Measurements from ENCODE around the gene CYP19A1. TPM values are rescaled to one million over a fixed set of nuclear protein-coding genes. Genes with fewer than 3 reads are reported as not detected.

CYP19A1 gene
- total RNA-seq, 1 donor from 2014 or later = 0.35 TPM

DNA sequence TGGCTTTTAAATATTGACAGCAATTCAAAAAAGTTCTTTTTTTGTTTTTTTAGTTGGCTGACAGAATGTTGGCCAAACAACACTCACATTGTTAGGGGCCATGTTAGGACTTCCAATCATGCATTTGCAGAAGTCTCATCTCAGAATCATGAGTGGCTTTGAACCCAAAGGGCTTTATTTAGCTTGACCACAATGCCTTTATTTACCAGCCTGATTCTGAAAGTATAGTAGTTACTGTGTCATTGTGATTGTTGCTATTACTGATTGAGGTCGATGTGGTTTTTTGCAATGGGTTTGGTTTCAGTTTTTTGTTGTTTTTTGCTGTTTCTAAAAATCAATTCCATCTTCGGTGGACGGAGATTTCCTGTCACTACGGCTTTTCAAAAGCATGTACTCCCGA is 10.3 kb upstream of the CYP19A1 start:
- Mint-ChIP-seq H3K27ac (no peak overlapping the region), H3K27me3 (peaks cover 21% of the 10 kb centered on the region), H3K4me1 (peaks cover 2% of the 10 kb centered on the region), H3K4me3 (no peak overlapping the region), H3K36me3 (ENCODE audit: low read depth) (no peaks in the 10 kb centered on the region), H3K9me3 (no peaks in the 10 kb centered on the region)
- intact Hi-C loops (cut with micrococcal nuclease) = no loop called here
- no peak for DNase-seq

DNA sequence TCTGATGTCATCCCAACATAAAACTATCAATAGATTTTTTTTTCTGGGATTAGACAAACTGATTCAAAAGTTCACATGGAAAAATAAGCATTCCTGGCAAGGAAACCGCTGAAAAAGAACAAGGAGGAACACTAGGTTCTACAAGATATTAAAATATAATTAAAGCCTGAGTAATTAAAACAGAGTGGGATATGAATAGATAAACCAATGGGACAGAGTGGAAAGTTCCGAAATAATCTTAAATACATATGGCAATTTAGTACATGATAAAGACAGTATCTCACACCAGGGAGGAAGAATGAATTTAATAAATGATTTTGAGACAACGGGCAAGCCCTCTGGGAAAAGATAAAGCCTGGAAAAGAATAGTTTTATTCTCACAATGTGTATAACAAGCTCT is 7.7 kb upstream of the CYP19A1 start:
- Mint-ChIP-seq H3K9me3 (no peaks in the 10 kb centered on the region), H3K4me1 (peaks cover 2% of the 10 kb centered on the region), H3K27me3 (peaks cover 34% of the 10 kb centered on the region), H3K4me3 (no peak overlapping the region), H3K36me3 (ENCODE audit: low read depth) (no peaks in the 10 kb centered on the region), H3K27ac (no peak overlapping the region)
- no peak for DNase-seq
- intact Hi-C loops (cut with micrococcal nuclease) = no loop called here

DNA sequence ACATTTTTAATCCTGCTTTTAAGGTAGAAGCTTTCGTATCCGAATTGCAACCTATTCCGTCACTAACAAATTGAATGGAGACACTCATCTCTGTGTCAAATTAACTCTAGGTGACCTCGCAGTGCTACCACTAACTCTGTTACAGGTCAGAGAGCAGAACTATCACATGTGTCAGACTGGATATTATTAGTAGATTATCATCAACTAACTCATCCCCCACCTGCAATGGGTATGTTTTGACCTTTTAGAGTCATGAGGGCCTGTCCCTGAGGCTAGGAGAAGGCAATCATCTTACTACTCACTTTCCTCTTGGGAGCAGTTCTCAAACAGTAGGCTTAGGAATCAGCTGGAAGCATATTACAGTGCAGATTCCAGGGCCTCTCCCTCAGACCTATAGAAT is 5.1 kb upstream of the CYP19A1 start:
- Mint-ChIP-seq H3K27me3 (peaks cover 42% of the 10 kb centered on the region), H3K36me3 (ENCODE audit: low read depth) (no peaks in the 10 kb centered on the region)
- DNase-seq = no peak

DNA sequence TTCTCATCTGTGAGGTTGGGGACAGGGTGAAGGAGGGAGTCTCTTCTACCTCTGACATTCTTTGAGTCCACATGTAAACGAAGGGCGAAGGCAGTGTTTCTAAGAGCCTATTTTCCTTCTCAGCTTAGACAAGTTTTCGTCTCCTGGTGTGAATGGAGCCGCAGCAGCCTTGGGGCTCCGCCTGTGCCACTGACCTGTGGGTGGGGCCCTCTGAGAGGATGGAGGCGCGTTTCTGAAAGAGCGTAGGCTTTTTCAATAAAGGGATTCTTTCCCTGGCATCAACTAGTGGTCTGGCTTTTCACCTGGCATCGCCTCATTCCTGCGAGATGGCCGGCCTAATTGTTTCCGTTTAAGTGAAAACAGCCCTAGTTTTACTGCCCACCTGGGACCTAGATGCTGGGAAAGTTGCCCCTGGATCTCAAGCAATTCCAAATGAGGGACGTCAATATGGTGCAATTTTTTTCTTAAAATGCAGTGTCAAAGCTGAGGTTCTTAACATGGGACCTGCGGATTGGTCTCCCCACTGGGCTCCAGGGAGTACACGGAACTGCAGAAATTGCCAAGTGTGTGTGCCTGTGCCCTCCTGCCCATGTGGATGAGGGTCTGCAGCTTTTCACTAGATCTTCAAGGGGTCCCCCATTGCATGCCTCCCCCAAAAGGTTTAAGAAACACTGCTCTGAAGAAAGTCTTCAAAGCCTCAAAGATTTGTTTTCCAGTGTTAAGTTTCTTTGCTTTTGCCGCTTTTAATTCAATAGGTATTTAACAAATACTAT is 4.0 kb upstream of the CYP19A1 start:
- Mint-ChIP-seq H3K27ac (no peak overlapping the region), H3K36me3 (ENCODE audit: low read depth) (no peaks in the 10 kb centered on the region), H3K4me1 (no peaks in the 10 kb centered on the region), H3K9me3 (no peaks in the 10 kb centered on the region), H3K4me3 (no peak overlapping the region), H3K27me3 (peaks cover 38% of the 10 kb centered on the region)
- intact Hi-C loops (cut with micrococcal nuclease) = no loop called here
- no peak for DNase-seq

More for the DNA sequence above, 5.1 kb upstream of the CYP19A1 start:
- intact Hi-C loops (cut with micrococcal nuclease) = no loop called here
- H3K4me1 Mint-ChIP-seq = no peaks in the 10 kb centered on the region
- no peak overlapping the region for H3K4me3 Mint-ChIP-seq
- no peaks in the 10 kb centered on the region for H3K9me3 Mint-ChIP-seq
- H3K27ac Mint-ChIP-seq = no peak overlapping the region

DNA sequence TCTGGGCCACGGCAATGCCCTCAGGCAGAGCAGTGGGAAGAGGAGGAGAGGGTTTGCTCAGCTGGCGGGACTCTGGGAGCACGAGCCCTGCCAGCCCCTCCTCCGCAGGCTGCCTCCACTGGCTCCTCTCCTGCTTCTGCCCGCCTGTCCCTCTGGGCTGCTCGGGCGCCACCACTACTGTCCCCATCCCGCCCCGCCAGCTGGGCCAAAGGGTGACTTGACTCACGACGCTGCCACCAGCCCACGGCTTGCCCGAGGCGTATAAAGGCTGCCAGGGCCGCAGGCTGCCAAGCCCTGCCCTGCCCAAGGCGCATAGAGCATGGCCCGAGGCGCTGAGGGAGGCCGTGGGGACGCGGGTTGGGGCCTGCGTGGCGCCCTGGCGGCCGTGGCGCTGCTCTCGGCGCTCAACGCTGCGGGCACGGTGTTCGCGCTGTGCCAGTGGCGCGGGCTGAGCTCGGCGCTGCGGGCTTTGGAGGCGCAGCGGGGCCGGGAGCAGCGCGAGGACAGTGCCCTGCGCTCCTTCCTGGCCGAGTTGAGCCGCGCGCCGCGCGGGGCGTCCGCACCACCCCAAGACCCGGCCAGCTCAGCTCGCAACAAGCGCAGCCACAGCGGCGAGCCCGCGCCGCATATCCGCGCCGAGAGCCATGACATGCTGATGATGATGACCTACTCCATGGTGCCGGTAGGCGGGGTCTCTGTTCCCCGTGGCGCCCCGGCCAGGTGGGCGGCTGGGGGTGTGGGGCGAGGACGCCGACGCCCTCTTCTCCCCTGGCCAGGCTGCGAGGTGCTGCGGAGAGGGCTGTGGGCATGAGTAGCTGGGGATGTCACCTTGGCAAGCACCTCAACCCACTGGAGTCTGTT is 3.2 kb upstream of the CYP19A1 start, which contains the start of gene GLDN:
GLDN (plus strand) TSS at position 290 of the 861 bp plus-strand sequence; CDS start at position 320, 30 bp downstream.
- no peaks in the 10 kb centered on the region for H3K36me3 Mint-ChIP-seq (ENCODE audit: low read depth)
- H3K4me3 Mint-ChIP-seq = no peak within 1 kb of the TSS
- H3K4me1 Mint-ChIP-seq = no peaks in the 10 kb centered on the region
- no peak for DNase-seq
- H3K27me3 Mint-ChIP-seq = peaks cover 37% of the 10 kb centered on the region
- intact Hi-C loops (cut with micrococcal nuclease) = no loop called here
- no peaks in the 10 kb centered on the region for H3K9me3 Mint-ChIP-seq
- no peak within 1 kb of the TSS for H3K27ac Mint-ChIP-seq

DNA sequence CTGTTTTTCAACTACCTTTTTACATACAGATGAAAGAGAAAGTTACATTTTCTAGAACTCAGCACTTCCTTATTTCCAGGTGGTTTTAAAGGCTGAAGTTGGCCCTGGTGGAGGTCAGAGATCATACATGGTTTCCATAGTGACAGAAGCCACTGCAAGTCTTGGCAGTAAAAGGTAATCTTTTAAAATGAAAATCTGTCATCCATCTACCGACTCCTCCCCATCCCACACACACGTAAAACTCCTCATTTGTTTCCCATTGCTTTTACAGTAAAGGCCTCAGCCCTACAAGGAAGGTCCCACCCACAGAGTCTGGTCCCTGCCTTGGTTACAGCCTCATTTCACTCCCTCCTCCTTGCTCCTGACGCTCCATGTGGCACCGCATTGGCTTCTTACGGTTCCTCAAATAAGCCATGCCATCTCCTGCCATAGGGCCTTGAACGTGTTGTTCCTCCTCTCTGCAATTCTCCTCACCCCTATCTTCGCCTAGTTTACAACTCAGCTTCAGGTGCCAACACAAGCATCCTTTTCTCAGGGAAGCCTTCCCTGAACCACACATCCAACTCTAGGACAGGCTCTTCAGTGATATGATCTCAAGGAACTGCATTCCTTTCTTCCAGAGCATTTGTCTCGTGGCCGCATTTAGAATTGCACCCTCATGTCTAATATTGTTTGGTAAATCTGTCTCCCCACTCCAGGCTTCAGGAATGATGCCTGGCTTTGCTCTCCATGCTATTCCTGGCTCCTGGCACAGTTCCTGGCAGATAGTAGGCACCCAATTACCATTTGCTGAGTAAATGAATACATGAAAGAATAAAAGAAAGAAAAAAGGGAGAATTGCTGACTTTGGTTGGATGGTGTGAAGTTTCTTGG is 2.6 kb downstream of the CYP19A1 start:
- Mint-ChIP-seq H3K27ac (no peak overlapping the region), H3K4me3 (no peak overlapping the region), H3K4me1 (no peaks in the 10 kb centered on the region), H3K27me3 (peaks cover 8% of the 10 kb centered on the region), H3K9me3 (no peaks in the 10 kb centered on the region), H3K36me3 (ENCODE audit: low read depth) (no peaks in the 10 kb centered on the region)
- intact Hi-C loops (cut with micrococcal nuclease) = no loop called here
- DNase-seq = no peak

DNA sequence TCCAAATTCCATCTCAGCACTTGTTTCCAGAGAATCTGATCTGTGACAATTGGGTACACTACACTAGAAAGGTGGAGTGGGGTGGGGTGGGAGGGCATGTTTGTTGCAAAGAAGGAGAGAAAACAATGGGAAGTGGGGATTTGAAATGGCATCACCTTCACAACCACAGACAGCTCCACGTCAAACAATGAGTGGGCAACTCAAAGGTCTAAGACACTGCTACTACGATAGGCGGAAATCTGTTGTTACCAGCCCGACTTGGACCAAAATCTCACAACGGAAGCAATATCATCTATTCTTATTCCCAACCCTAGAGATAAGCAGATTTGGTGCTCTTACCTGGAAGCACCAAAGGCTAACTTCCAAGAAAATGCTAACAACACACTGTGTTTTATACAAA is 3.3 kb downstream of the CYP19A1 start:
- Mint-ChIP-seq H3K27ac (no peak overlapping the region), H3K9me3 (no peaks in the 10 kb centered on the region), H3K36me3 (ENCODE audit: low read depth) (no peaks in the 10 kb centered on the region), H3K4me1 (no peaks in the 10 kb centered on the region), H3K4me3 (no peak overlapping the region), H3K27me3 (peaks cover 4% of the 10 kb centered on the region)
- intact Hi-C loops (cut with micrococcal nuclease) = no loop called here
- DNase-seq = no peak

DNA sequence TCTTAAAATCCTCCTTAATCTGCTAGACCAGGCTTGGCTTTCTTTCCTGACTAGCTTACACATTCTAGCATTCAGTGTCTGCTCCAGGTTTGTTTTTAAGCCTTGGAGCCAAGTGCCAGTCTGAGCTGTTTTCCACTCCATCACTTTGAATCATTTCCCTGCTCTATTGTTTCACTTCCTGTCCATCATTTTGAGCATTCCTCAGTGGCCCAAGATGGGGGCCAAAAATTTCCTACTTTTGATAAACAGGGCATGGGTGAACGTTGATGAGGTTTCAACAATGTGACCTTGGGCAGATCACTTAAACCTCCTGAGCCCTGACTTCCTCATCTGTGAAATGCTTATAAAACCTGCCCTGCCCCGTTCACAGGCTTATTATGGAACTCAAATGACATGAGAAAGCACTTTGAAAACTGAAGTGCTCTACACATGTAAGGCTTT is 4.4 kb downstream of the CYP19A1 start:
- Mint-ChIP-seq H3K36me3 (ENCODE audit: low read depth) (no peaks in the 10 kb centered on the region), H3K4me1 (no peaks in the 10 kb centered on the region), H3K9me3 (no peaks in the 10 kb centered on the region), H3K27me3 (peaks cover 3% of the 10 kb centered on the region), H3K27ac (no peak overlapping the region), H3K4me3 (no peak overlapping the region)
- no peak for DNase-seq
- intact Hi-C loops (cut with micrococcal nuclease) = no loop called here

DNA sequence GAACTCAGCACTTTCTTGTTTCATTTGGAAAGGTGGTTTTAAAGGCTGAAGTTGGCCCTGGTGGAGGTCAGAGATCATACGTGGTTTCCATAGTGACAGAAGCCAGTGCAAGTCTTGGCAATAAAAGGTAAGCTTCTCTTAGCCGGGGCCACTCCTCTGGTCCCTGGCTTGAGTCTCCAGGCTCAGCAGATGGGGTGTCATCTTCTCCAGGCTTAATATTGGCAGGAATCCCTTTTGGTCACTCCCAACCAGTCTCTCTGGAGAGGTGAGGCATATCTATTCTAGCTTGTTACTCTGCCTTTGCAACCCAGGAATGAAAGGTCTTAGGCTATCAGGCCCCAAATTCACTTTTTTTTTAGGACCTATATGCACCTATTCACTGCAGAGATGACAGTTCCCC is 4.8 kb downstream of the CYP19A1 start:
- intact Hi-C loops (cut with micrococcal nuclease) = no loop called here
- Mint-ChIP-seq H3K27me3 (peaks cover 3% of the 10 kb centered on the region), H3K4me3 (no peak overlapping the region), H3K4me1 (no peaks in the 10 kb centered on the region), H3K9me3 (no peaks in the 10 kb centered on the region), H3K36me3 (ENCODE audit: low read depth) (no peaks in the 10 kb centered on the region), H3K27ac (no peak overlapping the region)
- no peak for DNase-seq

DNA sequence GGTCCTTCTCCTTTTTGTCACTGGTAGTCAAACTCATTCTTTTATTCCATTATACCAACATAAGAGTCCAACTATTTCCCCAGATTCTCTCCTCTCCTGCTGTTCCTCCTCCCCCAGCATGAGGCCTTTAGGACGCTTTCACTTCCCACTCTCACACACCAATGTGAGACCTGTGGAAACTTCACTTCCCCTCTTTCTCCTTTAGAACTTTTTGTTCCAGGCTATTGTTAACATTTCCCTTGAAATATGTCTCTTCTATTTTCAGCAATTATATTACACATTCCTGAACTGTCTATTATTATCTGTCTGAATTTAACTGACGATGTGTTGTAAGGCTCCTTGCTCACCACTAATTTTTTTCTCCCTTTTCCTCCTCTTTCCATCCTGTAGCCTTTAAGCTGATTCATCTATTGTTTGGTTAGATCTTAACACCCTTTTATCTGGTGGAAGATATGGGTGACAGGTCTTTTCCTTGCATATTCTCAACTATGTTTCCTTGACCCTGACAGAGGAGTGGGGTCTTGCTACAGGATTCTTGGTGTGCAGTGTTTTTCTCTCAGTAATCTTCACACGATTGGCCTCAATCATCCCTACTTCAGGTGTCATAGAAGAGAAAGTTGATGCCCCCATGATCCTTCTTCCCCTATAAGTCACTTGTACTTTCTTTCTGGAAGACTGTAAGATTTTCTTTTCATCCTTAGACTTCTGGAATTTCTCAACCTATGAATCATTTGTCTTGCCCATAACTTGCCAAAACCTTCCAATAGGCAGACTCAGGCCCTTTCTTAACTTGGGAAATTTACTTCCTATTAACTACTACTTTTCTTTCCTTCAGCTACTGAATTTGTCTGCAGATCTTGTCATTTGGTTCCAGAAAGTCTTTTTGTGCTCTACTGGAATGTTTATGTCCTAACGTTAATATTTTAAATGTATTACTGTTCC is 5.9 kb downstream of the CYP19A1 start:
- H3K9me3 Mint-ChIP-seq = no peaks in the 10 kb centered on the region
- H3K36me3 Mint-ChIP-seq (ENCODE audit: low read depth) = no peaks in the 10 kb centered on the region
- H3K27ac Mint-ChIP-seq = no peak overlapping the region
- H3K27me3 Mint-ChIP-seq = peaks cover 3% of the 10 kb centered on the region
- H3K4me1 Mint-ChIP-seq = no peaks in the 10 kb centered on the region
- H3K4me3 Mint-ChIP-seq = no peak overlapping the region
- no peak for DNase-seq
- intact Hi-C loops (cut with micrococcal nuclease) = no loop called here

DNA sequence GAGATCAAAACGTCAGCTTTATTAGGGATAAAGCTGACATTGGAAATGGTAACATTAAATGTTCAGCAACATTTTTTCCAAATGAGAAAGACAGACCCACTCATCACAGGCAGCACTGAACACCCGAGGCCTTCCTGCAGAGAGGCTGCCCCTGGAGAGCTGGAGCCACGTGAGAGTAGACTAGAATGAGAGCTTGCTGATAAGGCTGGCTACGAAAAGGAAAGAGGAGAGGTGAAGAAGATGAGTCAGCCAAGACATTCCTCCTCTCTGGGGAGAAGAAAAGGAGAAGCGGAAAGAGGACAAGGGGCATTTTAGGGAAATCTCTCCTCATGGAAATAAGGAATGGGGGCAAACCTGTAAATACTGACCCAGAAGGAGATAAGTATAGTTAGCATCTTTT is 7.3 kb downstream of the CYP19A1 start:
- Mint-ChIP-seq H3K4me3 (no peak overlapping the region), H3K27me3 (peaks cover 3% of the 10 kb centered on the region), H3K36me3 (ENCODE audit: low read depth) (no peaks in the 10 kb centered on the region), H3K27ac (no peak overlapping the region), H3K4me1 (no peaks in the 10 kb centered on the region), H3K9me3 (no peaks in the 10 kb centered on the region)
- intact Hi-C loops (cut with micrococcal nuclease) = no loop called here
- no peak for DNase-seq

DNA sequence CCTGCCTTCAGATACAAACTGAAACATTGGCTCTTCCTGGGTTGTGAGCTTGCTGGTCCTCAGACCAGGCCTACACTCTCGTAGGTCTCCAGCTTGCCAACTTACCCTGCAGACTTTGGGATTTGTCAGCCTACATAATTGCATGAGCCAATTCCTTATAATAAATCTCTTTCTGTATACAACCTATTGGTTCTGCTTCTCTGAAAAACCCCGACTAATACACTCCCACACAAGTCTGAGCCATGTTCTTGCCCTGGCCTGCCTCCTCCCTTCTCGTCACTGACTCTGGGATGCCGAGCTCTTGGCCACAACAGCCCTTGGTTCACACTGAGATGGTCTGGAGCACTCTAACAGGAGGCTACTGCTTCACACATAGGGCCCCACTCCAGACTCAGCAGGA is 9.5 kb downstream of the CYP19A1 start:
- Mint-ChIP-seq H3K9me3 (no peaks in the 10 kb centered on the region), H3K27me3 (peaks cover 3% of the 10 kb centered on the region), H3K27ac (no peak overlapping the region), H3K4me1 (no peaks in the 10 kb centered on the region), H3K36me3 (ENCODE audit: low read depth) (no peaks in the 10 kb centered on the region), H3K4me3 (no peak overlapping the region)
- intact Hi-C loops (cut with micrococcal nuclease) = no loop called here
- no peak for DNase-seq

DNA sequence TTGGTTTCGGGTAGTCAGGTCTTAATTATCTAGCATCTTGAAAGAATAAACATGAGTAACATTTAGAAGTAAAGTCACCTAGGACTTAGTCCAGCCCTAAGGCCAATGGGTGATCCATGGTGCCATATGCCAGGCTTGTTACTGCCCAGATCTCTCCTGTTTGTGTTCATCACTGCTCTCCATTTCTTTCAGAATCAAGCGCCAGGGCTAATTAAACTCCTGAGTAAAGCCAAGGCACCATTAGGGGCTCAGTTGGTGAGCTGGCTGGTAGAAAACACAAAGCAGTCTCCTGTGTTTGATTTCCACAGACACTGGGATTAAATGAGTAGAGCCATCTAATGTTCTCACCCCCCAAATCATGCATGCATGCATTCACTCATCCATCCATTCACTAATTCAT is 11.3 kb downstream of the CYP19A1 start:
- Mint-ChIP-seq H3K36me3 (ENCODE audit: low read depth) (no peaks in the 10 kb centered on the region), H3K9me3 (no peaks in the 10 kb centered on the region), H3K27ac (no peak overlapping the region), H3K27me3 (peaks cover 3% of the 10 kb centered on the region), H3K4me1 (no peaks in the 10 kb centered on the region), H3K4me3 (no peak overlapping the region)
- intact Hi-C loops (cut with micrococcal nuclease) = no loop called here
- DNase-seq = no peak
